SK-N-MC (cell line): ENCODE measurements around the gene UTP18.

ENCODE experiments used
- EZH2 ChIP-seq: fragments of 200-600 bp; sonication (generic); IDR thresholded peaks from one replicate; pipeline ENCODE4 v1.6.1; 2017; ENCODE audit warnings: antibody characterized with exemption
- FOXP2 ChIP-seq: optimal IDR thresholded peaks from 2 replicates; pipeline ENCODE3; 2011; ENCODE audit warnings: mild to moderate bottlenecking, moderate library complexity; ENCODE audit not compliant: insufficient read depth; ENCODE audit errors: extremely low read length, control extremely low read depth
- POLR2AphosphoS5 ChIP-seq: IDR thresholded peaks from 2 replicates; pipeline ENCODE4 v1.6.1; 2012; ENCODE audit warnings: mild to moderate bottlenecking, low read depth, low read length, borderline replicate concordance

- TF ChIP-seq EZH2 (no peak), POLR2AphosphoS5 (no peak), FOXP2 (no peak)
These were observed 1.4 kb upstream of the UTP18 start for GRCh38 chr17:51258756-51259563.
